NT2/D1 (cell line): ENCODE measurements around the gene ARHGEF38.

Experiments
- SUZ12 ChIP-seq: IDR thresholded peaks from 2 replicates; pipeline ENCODE4 v1.6.1; 2011; ENCODE audit not compliant: insufficient read length, insufficient read depth; ENCODE audit errors: extremely low read depth
- YY1 ChIP-seq: IDR thresholded peaks from 2 replicates; pipeline ENCODE4 v1.6.1; 2011; ENCODE audit not compliant: insufficient read length, insufficient read depth
- ZNF274 ChIP-seq: IDR thresholded peaks from 2 replicates; pipeline ENCODE4 v1.6.1; 2011; ENCODE audit warnings: mild to moderate bottlenecking, low read depth, low read length

DNA sequence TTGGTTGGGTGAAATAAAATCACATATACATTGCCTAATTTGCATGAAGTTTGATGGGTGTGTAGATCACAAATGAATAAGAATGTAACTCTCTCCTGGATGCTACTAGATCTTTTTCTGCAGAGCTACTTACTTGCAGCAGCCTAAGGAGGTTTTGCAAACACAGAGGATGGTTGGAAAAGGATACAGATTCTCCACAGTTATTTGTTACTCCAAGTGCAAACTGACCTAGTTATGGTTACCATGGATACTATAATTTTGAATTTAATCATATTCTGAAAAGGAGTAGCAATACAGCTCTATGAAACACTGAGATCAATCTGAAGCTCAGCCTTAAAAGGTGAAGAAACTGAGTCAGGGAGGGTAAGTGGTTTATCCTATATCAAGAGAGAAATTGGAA lies 9.1 kb upstream of the ARHGEF38 start:
- no peak for TF ChIP-seq YY1
- no peak for TF ChIP-seq ZNF274
- TF ChIP-seq SUZ12 = no peak
